ENCODE data around the gene DUOXA2. TPM values are rescaled to one million over a fixed set of nuclear protein-coding genes. Genes with fewer than 3 reads are reported as not detected.
"Not testable (repeated sequence)": the region's sequence is repeated elsewhere in the genome, so short reads cannot be mapped to it uniquely, and the experiment has no call there.

DUOXA2 gene
- total RNA-seq (2022) (1.5 and 1.6 TPM in 2 replicates), Bru-seq, nascent RNA (percentile 31 among the genes with signal in this experiment), BruChase-seq, experiment 1, labeled RNA remaining after a 2-hour chase (percentile 27 among the genes with signal in this experiment), BruChase-seq, experiment 2, labeled RNA remaining after a 6-hour chase (percentile 41 among the genes with signal in this experiment)
- long read RNA-seq, partial matches to known transcripts = 1 of 4 reads
- long read RNA-seq, other reads (novel, unspliced or antisense) = 0 of 4 reads

DNA sequence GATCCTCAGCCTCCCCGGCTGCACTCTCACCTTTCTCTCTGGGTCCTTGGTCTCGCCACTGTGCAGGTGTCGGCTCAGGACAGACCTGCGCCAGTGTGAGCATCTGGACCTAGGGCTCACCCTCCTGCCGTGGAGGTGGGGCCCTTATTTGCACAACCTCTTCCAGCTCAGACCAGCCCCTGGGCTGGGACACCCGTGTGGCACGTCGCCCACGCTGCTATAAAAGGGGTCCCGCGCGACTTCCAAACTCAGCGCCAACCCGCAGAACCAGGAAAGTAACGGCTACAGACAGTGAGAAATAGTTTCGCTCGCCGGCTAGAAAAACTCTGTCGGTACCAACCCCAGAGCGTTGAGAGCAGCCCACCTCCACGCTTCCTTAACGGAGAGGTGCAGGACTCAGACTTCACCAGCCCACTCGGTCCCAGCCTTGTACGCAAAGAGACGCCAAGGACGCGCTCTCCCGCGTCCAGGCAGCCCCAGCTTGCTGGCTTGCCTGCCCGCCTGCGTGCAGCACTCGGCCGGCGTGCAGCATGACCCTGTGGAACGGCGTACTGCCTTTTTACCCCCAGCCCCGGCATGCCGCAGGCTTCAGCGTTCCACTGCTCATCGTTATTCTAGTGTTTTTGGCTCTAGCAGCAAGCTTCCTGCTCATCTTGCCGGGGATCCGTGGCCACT is at the start of gene DUOXA2, which contains the start of gene DUOX2:
Gene DUOXA2, plus strand, starts transcription at position 251 of the 675 bp plus-strand sequence. Its CDS starts 280 bp downstream, at position 531.
Gene DUOX2, minus strand, starts transcription at position 97 of the 675 bp plus-strand sequence. CDS start 761 bp downstream, outside the sequence.
- intact Hi-C loops (cut with micrococcal nuclease; ENCODE audit: unreplicated experiment) = loop anchor here (1.0 kb wide), 1 partner anchor 73 kb away; no protein-coding TSS in a partner anchor
- BruUV-seq (replicated peaks) = TSS peak; percentile 97
- ChIA-PET CTCF (interaction anchor here (1.5 kb wide), 1 partner anchor 9 kb away, joined by 4 read pairs; no protein-coding TSS in a partner anchor), POLR2A (no interaction called here)
- no peak for DNase-seq
- Mint-ChIP-seq H3K4me3 (ENCODE audit: unreplicated experiment) (peak within 1 kb of the TSS; percentile 77), H3K4me1 (ENCODE audit: low read depth, unreplicated experiment) (peaks cover 17% of the 10 kb centered on the region), H3K27me3 (ENCODE audit: insufficient read depth, unreplicated experiment) (peaks cover 4% of the 10 kb centered on the region), H3K36me3 (ENCODE audit: insufficient read depth, unreplicated experiment) (peaks cover 11% of the 10 kb centered on the region), H3K27ac (ENCODE audit: unreplicated experiment) (no peak within 1 kb of the TSS), H3K9me3 (ENCODE audit: unreplicated experiment) (no peaks in the 10 kb centered on the region)
- Histone ChIP-seq H3K4me3 (ENCODE audit: low read depth, low read length) (peak within 1 kb of the TSS; percentile 31), H3K4me1 (peaks cover 4% of the 10 kb centered on the region; the same call in 1 of the 2 replicates), H3K9me3 (no peaks in the 10 kb centered on the region), H3K36me3 (ENCODE audit: control insufficient read depth, insufficient read depth, low read length) (no peaks in the 10 kb centered on the region), H3K27me3 (replicated peaks; ENCODE audit: control insufficient read depth, insufficient read depth, low read length) (no peaks in the 10 kb centered on the region)
- TF ChIP-seq, protein P1, sequence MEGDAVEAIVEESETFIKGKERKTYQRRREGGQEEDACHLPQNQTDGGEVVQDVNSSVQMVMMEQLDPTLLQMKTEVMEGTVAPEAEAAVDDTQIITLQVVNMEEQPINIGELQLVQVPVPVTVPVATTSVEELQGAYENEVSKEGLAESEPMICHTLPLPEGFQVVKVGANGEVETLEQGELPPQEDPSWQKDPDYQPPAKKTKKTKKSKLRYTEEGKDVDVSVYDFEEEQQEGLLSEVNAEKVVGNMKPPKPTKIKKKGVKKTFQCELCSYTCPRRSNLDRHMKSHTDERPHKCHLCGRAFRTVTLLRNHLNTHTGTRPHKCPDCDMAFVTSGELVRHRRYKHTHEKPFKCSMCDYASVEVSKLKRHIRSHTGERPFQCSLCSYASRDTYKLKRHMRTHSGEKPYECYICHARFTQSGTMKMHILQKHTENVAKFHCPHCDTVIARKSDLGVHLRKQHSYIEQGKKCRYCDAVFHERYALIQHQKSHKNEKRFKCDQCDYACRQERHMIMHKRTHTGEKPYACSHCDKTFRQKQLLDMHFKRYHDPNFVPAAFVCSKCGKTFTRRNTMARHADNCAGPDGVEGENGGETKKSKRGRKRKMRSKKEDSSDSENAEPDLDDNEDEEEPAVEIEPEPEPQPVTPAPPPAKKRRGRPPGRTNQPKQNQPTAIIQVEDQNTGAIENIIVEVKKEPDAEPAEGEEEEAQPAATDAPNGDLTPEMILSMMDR (IDR thresholded peaks at IDR 0.05; ENCODE audit: insufficient read depth in 1 of 2, low read depth in 1 of 2, low read length in 1 of 2, severe bottlenecking in 1 of 2, unreplicated experiment in 1 of 2) = no peak

DNA sequence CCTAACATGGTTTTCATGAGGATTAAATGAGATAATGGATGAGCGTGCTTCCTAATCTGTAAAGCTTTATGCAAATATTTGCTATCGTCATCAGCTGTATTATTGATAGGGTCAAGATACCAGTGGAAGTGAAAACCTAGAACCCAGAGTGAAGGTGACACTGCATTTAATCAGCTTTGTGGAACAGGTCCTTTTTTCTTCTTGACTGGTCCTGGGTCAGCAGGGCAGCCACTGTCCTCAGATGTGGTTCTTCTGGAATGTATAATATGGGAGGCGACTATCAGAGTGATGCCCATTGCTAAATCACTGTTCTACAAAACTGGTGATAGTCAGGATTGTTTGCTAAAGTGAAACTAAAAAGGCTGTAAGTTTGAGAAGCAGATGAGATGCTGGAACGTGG is 49.7 kb upstream of the DUOXA2 start:
- Mint-ChIP-seq H3K27ac (ENCODE audit: unreplicated experiment) (peak overlapping the region; percentile 49), H3K36me3 (ENCODE audit: insufficient read depth, unreplicated experiment) (peaks cover 39% of the 10 kb centered on the region), H3K27me3 (ENCODE audit: insufficient read depth, unreplicated experiment) (no peaks in the 10 kb centered on the region), H3K4me3 (ENCODE audit: unreplicated experiment) (no peak overlapping the region), H3K9me3 (ENCODE audit: unreplicated experiment) (no peaks in the 10 kb centered on the region), H3K4me1 (ENCODE audit: low read depth, unreplicated experiment) (peaks cover 14% of the 10 kb centered on the region)
- TF ChIP-seq, protein P1 (IDR thresholded peaks at IDR 0.05; ENCODE audit: insufficient read depth in 1 of 2, low read depth in 1 of 2, low read length in 1 of 2, severe bottlenecking in 1 of 2, unreplicated experiment in 1 of 2) = no peak
- no peaks in the 10 kb centered on the region; the same call in 1 of the 2 replicates for H3K36me3 ChIP-seq (ENCODE audit: control insufficient read depth, insufficient read depth, low read length)
- H3K27me3 ChIP-seq (replicated peaks; ENCODE audit: control insufficient read depth, insufficient read depth, low read length) = no peaks in the 10 kb centered on the region
- CTCF ChIA-PET = interaction anchor here (0.6 to 1.3 kb wide), 3 partner anchors 18 to 120 kb away, joined by 3 to 8 read pairs (median 3); no protein-coding TSS in a partner anchor
- intact Hi-C loops (cut with micrococcal nuclease; ENCODE audit: unreplicated experiment) = loop anchor here (1.0 kb wide), 1 partner anchor 15 kb away; no protein-coding TSS in a partner anchor
- H3K4me1 ChIP-seq = peaks cover 5% of the 10 kb centered on the region; the same call in 1 of the 2 replicates
- peak; percentile 88 for DNase-seq
- H3K9me3 ChIP-seq = no peaks in the 10 kb centered on the region
- no peak overlapping the region for H3K4me3 ChIP-seq (ENCODE audit: low read depth, low read length)
- POLR2A ChIA-PET = no interaction called here
- no TSS peak for BruUV-seq (replicated peaks)

DNA sequence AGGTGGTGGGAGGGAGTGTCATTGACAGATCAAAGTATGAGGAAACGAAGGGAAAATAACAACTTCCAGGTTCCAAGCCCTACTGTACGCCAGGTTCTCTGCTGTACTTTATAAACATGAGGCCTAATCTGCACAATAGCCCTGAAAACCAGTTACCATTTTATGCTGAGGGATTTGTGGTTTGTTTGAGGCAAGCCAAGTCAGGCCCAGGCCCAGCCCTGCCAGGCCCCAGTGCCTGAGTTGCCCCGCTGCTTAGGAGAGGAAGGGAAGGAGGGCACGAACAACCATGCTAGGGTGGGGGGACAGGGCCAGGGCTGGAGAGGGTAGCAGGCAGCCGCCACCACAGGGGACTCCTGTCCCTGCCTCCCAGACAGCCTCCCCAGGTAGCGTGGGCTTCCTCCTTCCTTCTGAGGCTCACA is 44.2 kb upstream of the DUOXA2 start:
- H3K4me1 Mint-ChIP-seq (ENCODE audit: low read depth, unreplicated experiment); H3K36me3 ChIP-seq (ENCODE audit: control insufficient read depth, insufficient read depth, low read length); H3K9me3 Mint-ChIP-seq (ENCODE audit: unreplicated experiment); H3K9me3 ChIP-seq; CTCF ChIA-PET; H3K4me1 ChIP-seq; H3K4me3 Mint-ChIP-seq (ENCODE audit: unreplicated experiment); BruUV-seq (replicated peaks); H3K4me3 ChIP-seq (ENCODE audit: low read depth, low read length); POLR2A ChIA-PET; H3K27ac Mint-ChIP-seq (ENCODE audit: unreplicated experiment); H3K27me3 ChIP-seq (replicated peaks; ENCODE audit: control insufficient read depth, insufficient read depth, low read length); H3K27me3 Mint-ChIP-seq (ENCODE audit: insufficient read depth, unreplicated experiment); DNase-seq; intact Hi-C loops (cut with micrococcal nuclease; ENCODE audit: unreplicated experiment): not testable (repeated sequence)
- H3K36me3 Mint-ChIP-seq (ENCODE audit: insufficient read depth, unreplicated experiment) = peaks cover 12% of the 10 kb centered on the region

DNA sequence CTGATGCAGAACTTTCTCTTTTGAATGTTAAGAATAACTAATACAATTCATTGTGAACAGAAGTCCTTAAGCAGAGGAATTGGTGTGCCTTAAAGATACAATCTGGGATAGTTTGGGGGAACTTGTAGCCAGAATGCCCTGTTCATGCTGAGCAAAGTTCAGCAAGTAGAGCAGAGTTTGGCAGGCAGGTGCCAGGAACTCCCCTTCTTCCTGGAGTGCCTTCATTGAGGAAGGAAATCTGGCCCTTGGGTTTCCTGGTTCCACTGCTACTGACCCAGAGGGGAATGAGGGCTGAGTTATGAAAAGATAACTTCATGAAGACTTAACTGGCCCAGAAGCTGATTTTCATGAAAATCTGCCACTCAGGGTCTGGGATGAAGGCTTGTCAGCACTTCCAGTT is 40.5 kb upstream of the DUOXA2 start:
- CTCF ChIA-PET; BruUV-seq (replicated peaks); POLR2A ChIA-PET: not testable (repeated sequence)

DNA sequence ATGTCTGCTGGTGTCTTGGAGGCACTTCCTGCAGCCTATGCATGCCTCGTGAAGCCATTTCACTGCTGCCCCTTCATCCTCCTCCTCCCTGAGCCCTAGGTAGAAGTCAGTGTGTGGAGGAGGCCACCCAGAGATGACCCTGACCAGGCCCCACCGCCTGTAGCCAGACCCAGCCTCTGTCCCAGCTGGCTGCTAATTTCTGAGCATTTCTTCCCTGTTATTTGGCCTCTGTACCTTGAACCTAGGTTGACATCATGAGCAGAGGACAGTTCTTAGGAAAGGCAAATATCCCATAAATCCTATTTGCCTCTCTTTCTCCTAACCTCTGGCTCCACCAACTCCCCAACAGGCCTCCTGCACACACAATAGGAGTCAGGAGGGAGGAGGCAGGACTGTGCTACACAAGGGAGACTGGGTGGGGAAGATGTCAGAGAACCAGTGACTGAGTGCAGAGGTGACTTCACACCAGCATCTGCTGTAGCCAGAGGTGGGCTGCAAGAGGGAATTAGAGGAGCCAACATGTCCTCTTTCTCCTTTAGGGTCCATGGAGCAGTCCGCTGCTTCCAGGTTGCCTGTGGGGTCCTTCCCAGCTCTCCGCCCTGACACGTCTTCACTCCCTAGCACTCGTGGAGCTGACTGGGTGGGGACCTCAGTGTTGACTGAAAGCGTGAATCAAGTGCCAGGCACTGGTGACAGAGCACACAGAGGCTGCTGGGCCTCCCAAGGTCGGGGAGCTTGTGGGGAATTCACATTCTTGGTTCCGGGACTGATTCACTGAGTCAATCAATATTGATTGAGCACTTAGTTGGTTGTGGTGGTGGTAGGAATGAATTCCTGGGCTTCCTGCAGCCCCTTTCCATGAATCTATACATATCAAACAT is 38.4 kb upstream of the DUOXA2 start:
- CTCF ChIA-PET; DNase-seq; H3K4me3 Mint-ChIP-seq (ENCODE audit: unreplicated experiment); intact Hi-C loops (cut with micrococcal nuclease; ENCODE audit: unreplicated experiment); BruUV-seq (replicated peaks); H3K4me1 Mint-ChIP-seq (ENCODE audit: low read depth, unreplicated experiment); H3K4me1 ChIP-seq; H3K4me3 ChIP-seq (ENCODE audit: low read depth, low read length); H3K27me3 Mint-ChIP-seq (ENCODE audit: insufficient read depth, unreplicated experiment); H3K27ac Mint-ChIP-seq (ENCODE audit: unreplicated experiment); H3K9me3 Mint-ChIP-seq (ENCODE audit: unreplicated experiment); H3K36me3 ChIP-seq (ENCODE audit: control insufficient read depth, insufficient read depth, low read length); H3K27me3 ChIP-seq (replicated peaks; ENCODE audit: control insufficient read depth, insufficient read depth, low read length); H3K9me3 ChIP-seq; POLR2A ChIA-PET: not testable (repeated sequence)
- H3K36me3 Mint-ChIP-seq (ENCODE audit: insufficient read depth, unreplicated experiment) = peaks cover 11% of the 10 kb centered on the region

More for the DNA sequence above, 40.5 kb upstream of the DUOXA2 start:
- H3K36me3 ChIP-seq (ENCODE audit: control insufficient read depth, insufficient read depth, low read length); H3K9me3 Mint-ChIP-seq (ENCODE audit: unreplicated experiment); H3K27me3 Mint-ChIP-seq (ENCODE audit: insufficient read depth, unreplicated experiment); H3K4me3 ChIP-seq (ENCODE audit: low read depth, low read length); H3K27ac Mint-ChIP-seq (ENCODE audit: unreplicated experiment); DNase-seq; H3K9me3 ChIP-seq; H3K27me3 ChIP-seq (replicated peaks; ENCODE audit: control insufficient read depth, insufficient read depth, low read length); intact Hi-C loops (cut with micrococcal nuclease; ENCODE audit: unreplicated experiment); H3K4me3 Mint-ChIP-seq (ENCODE audit: unreplicated experiment); H3K4me1 Mint-ChIP-seq (ENCODE audit: low read depth, unreplicated experiment); H3K4me1 ChIP-seq: not testable (repeated sequence)
- H3K36me3 Mint-ChIP-seq (ENCODE audit: insufficient read depth, unreplicated experiment) = peaks cover 11% of the 10 kb centered on the region
